DOHH2 (cell line): ENCODE data around the gene KIRREL2.

ENCODE experiments used
- H3F3A ChIP-seq: fragments of 200-600 bp; sonication (generic), shearing (Covaris generic); 2 replicates; pipeline ENCODE4 v1.6.0; 2016; ENCODE audit warnings: antibody characterized with exemption, mild to moderate bottlenecking; ENCODE audit not compliant: control insufficient read depth, insufficient read depth
- H3K27ac ChIP-seq: fragments of 200-600 bp; sonication (generic); 2 replicates; pipeline ENCODE4 v1.5.1; 2014; ENCODE audit warnings: low read depth, mild to moderate bottlenecking, low read length, moderate library complexity
- H3K27me3 ChIP-seq: fragments of 200-600 bp; sonication (generic); 2 replicates; pipeline ENCODE4 v1.6.1; 2014; ENCODE audit warnings: mild to moderate bottlenecking, low read length, mixed read lengths; ENCODE audit not compliant: control insufficient read depth
- H3K36me3 ChIP-seq: fragments of 200-600 bp; sonication (generic); 2 replicates; pipeline ENCODE4 v1.6.1; 2014; ENCODE audit warnings: mild to moderate bottlenecking, low read length, moderate library complexity, mixed read lengths; ENCODE audit not compliant: control insufficient read depth
- H3K4me1 ChIP-seq: fragments of 200-600 bp; sonication (generic); 2 replicates; pipeline ENCODE4 v1.6.1; 2014; ENCODE audit warnings: mild to moderate bottlenecking, low read length, mixed read lengths; ENCODE audit not compliant: control insufficient read depth
- H3K4me2 ChIP-seq: fragments of 200-600 bp; sonication (generic); 2 replicates; pipeline ENCODE4 v1.6.0; 2014; ENCODE audit warnings: mild to moderate bottlenecking, low read length, moderate library complexity
- H3K4me3 ChIP-seq: fragments of 200-600 bp; sonication (generic); 2 replicates; pipeline ENCODE4 v1.5.1; 2014; ENCODE audit warnings: mild to moderate bottlenecking, low read length, mixed read lengths
- H3K79me2 ChIP-seq: fragments of 200-600 bp; sonication (generic); 2 replicates; pipeline ENCODE4 v1.6.1; 2014; ENCODE audit warnings: mild to moderate bottlenecking, low read length, mixed read lengths; ENCODE audit not compliant: control insufficient read depth
- H3K9me2 ChIP-seq: fragments of 200-600 bp; sonication (generic); replicated peaks from 2 replicates; pipeline ENCODE4 v1.6.1; 2014; ENCODE audit warnings: mild to moderate bottlenecking, low read length, mixed read lengths; ENCODE audit not compliant: control insufficient read depth
- H3K9me3 ChIP-seq: fragments of 200-600 bp; sonication (generic); 2 replicates; pipeline ENCODE4 v1.6.1; 2014; ENCODE audit warnings: antibody characterized with exemption, low read length, mixed read lengths; ENCODE audit not compliant: control insufficient read depth, insufficient read depth
- H4K20me1 ChIP-seq: fragments of 200-600 bp; sonication (generic); 2 replicates; pipeline ENCODE4 v1.6.0; 2014; ENCODE audit warnings: low read depth, mild to moderate bottlenecking, antibody characterized with exemption, low read length, moderate library complexity; ENCODE audit not compliant: control insufficient read depth, insufficient read depth
- EZH2phosphoT487 ChIP-seq: fragments of 200-600 bp; sonication (generic); IDR thresholded peaks from 2 replicates; pipeline ENCODE4 v1.6.1; 2017; ENCODE audit warnings: borderline replicate concordance, mild to moderate bottlenecking, antibody characterized with exemption, low read length, moderate library complexity, mixed read lengths
- TF ChIP-seq, protein P1 (sequence below): fragments of 200-600 bp; sonication (generic); IDR thresholded peaks from one replicate; pipeline ENCODE4 v1.5.1; 2014; ENCODE audit warnings: antibody characterized with exemption, mild to moderate bottlenecking, low read depth, low read length; ENCODE audit not compliant: poor library complexity, severe bottlenecking

KIRREL2 gene

DNA sequence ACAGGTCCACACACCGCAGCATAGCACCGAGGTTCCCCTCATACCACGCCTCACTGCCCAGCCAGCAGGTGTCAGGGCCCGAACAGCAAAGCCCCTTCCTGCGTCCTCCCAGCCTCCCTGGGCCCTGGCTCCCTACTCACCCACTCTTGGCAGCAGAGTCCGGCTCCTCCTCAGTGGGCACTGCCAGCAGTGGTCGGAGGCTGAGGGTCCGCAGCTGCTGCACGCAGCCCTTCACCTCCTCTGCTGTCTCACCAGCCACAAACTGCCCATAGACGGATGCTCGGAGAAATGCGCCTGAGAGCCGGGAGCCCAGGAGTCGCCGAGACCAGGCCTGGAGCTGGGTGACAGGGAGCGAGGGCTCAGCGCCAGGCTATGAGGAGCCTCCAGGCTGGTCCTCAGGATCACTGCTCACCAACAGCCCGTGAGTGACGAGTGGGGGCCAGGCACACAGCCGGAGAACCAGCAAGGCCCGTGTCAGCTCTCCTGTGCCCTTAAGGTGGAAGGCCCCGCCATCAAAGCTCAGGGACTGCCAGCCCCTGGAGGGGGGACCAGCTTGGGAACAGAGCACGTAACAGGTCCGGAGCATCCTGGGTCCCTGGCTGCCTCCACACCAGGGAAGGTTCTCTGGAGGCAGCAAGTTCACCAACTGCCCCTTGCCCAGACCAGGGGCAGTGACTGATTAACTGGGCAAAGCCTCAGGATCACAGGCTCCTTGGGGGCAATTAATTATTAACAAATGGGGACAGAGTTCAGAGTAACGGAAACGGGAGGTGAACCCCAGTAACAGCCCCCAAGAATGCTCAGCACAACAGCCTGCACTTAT lies 44.3 kb upstream of the KIRREL2 start, which contains the start of gene PRODH2:
PRODH2 (minus strand) TSS at position 626 of the 823 bp plus-strand sequence; CDS start at position 586, 40 bp downstream.
- Histone ChIP-seq H3K36me3 (no peaks in the 10 kb centered on the region), H3K27me3 (no peaks in the 10 kb centered on the region), H3K4me3 (no peak within 1 kb of the TSS), H4K20me1 (no peaks in the 10 kb centered on the region), H3F3A (no peaks in the 10 kb centered on the region), H3K79me2 (no peaks in the 10 kb centered on the region), H3K9me2 (no peaks in the 10 kb centered on the region), H3K4me1 (no peaks in the 10 kb centered on the region), H3K27ac (no peak within 1 kb of the TSS), H3K9me3 (no peaks in the 10 kb centered on the region), H3K4me2 (no peak within 1 kb of the TSS)
- TF ChIP-seq, protein P1, sequence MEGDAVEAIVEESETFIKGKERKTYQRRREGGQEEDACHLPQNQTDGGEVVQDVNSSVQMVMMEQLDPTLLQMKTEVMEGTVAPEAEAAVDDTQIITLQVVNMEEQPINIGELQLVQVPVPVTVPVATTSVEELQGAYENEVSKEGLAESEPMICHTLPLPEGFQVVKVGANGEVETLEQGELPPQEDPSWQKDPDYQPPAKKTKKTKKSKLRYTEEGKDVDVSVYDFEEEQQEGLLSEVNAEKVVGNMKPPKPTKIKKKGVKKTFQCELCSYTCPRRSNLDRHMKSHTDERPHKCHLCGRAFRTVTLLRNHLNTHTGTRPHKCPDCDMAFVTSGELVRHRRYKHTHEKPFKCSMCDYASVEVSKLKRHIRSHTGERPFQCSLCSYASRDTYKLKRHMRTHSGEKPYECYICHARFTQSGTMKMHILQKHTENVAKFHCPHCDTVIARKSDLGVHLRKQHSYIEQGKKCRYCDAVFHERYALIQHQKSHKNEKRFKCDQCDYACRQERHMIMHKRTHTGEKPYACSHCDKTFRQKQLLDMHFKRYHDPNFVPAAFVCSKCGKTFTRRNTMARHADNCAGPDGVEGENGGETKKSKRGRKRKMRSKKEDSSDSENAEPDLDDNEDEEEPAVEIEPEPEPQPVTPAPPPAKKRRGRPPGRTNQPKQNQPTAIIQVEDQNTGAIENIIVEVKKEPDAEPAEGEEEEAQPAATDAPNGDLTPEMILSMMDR, result no peak
- no peak for TF ChIP-seq EZH2phosphoT487

GRCh38 chr19:35813043-35813890 lies 43.4 kb upstream of the KIRREL2 start:
- TF ChIP-seq EZH2phosphoT487, result no peak
- TF ChIP-seq, protein P1, result no peak
- Histone ChIP-seq H3K9me3 (no peaks in the 10 kb centered on the region), H3K27me3 (no peaks in the 10 kb centered on the region), H3K36me3 (no peaks in the 10 kb centered on the region), H4K20me1 (no peaks in the 10 kb centered on the region), H3K4me2 (no peak overlapping the region), H3K27ac (no peak overlapping the region), H3K4me3 (no peak overlapping the region), H3K4me1 (no peaks in the 10 kb centered on the region), H3K9me2 (no peaks in the 10 kb centered on the region), H3F3A (no peaks in the 10 kb centered on the region), H3K79me2 (no peaks in the 10 kb centered on the region)

GRCh38 chr19:35816262-35816661 lies 40.4 kb upstream of the KIRREL2 start:
- Histone ChIP-seq H3F3A (peaks cover 3% of the 10 kb centered on the region; the same call in 1 of the 2 replicates), H3K4me3 (no peak overlapping the region), H3K9me2 (no peaks in the 10 kb centered on the region), H4K20me1 (no peaks in the 10 kb centered on the region), H3K4me1 (peaks cover 4% of the 10 kb centered on the region), H3K27ac (no peak overlapping the region), H3K36me3 (no peaks in the 10 kb centered on the region), H3K79me2 (no peaks in the 10 kb centered on the region), H3K27me3 (peaks cover 4% of the 10 kb centered on the region; the same call in 1 of the 2 replicates), H3K4me2 (no peak overlapping the region), H3K9me3 (no peaks in the 10 kb centered on the region)
- no peak for TF ChIP-seq EZH2phosphoT487
- TF ChIP-seq, protein P1, result no peak
